Cardiac muscle cell (in vitro differentiated cells and primary cell): ENCODE data around the gene ADAMTS14. TPM values are rescaled to one million over a fixed set of nuclear protein-coding genes. Genes with fewer than 3 reads are reported as not detected.

ENCODE experiments used
- DNase-seq, 2 donors: peaks; one replicate each; pipeline versions ENCODE4 v3.0.0 to v3.0.0-alpha.2; 2010 to 2017; ENCODE audit warnings: low read depth in 1 of 2, low spot score in 1 of 2
- H3K27ac ChIP-seq: fragments of 200-600 bp; sonication (generic); 2 replicates; pipeline ENCODE4 v1.5.1; 2016
- H3K27me3 ChIP-seq: fragments of 200-600 bp; sonication (generic); 2 replicates; pipeline ENCODE4 v1.6.0; 2016; ENCODE audit warnings: control low read depth
- H3K36me3 ChIP-seq: fragments of 200-600 bp; sonication (generic); 2 replicates; pipeline ENCODE4 v1.5.1; 2016; ENCODE audit warnings: control low read depth
- H3K4me1 ChIP-seq: fragments of 200-600 bp; sonication (generic); 2 replicates; pipeline ENCODE4 v1.8.1; 2017; ENCODE audit warnings: low read depth, mild to moderate bottlenecking, mixed run types
- H3K4me3 ChIP-seq: fragments of 200-600 bp; sonication (generic); 2 replicates; pipeline ENCODE4 v1.5.1; 2016; ENCODE audit warnings: mild to moderate bottlenecking
- H3K9me3 ChIP-seq: fragments of 200-600 bp; sonication (generic); 2 replicates; pipeline ENCODE4 v1.5.1; 2017; ENCODE audit warnings: low read depth, mild to moderate bottlenecking, control low read depth
- polyA plus RNA-seq: library from polyadenylated mRNA; unstranded; fragments of >200 nt; fragmentation: Nextera tagmentation; extraction: Ambion mirVana; gene quantifications from 2 replicates; pipeline ENCODE4 v1.2.1, GENCODE V29; 2016
- total RNA-seq: library from RNA; depleted of rRNA; stranded (reverse); fragments of >200 nt; gene quantifications from 2 replicates; pipeline ENCODE4 v1.2.3, GENCODE V29; 2016
- TF ChIP-seq, protein P1 (sequence below): IDR thresholded peaks from 2 replicates; pipeline ENCODE4 v1.5.1; 2012; ENCODE audit warnings: low read depth, mild to moderate bottlenecking, low read length

ADAMTS14 gene
- total and polyA plus RNA-seq, 2 experiments from 2014 or later = 1.2 to 1.9 TPM

DNA sequence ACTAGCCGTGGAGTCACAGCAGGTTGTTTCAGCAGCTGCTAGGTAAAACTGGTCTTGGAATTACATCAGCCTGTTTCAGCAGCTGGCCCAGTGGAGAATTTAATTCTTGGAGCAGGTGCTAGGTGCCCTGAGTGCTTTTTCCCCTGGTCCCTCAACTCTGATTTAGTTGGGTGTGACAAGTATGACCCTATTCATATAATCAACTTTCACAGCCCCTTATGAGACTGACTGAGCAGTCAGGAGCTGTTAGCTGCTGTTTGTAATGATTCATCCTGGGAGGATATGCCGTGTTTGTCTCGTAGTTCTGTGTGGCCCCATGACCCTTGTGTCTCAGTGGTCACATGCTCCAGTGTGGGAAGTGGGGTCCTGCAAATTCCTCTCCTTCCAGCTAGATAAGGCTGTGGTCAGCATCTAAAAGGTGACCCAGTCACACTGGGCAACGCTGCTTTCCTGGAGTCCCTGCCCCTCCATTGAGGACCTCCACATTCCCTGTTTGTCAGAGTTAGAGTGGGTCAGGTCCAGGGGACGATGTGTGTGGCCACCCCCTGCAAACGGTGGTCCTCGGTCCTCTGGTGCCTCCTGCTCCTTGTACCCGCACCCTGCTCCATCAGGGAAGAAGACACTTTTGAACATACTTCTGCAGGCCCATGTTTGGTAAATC lies 84.5 kb downstream of the ADAMTS14 start:
- Histone ChIP-seq H3K4me1 (peaks cover 16% of the 10 kb centered on the region), H3K27me3 (no peaks in the 10 kb centered on the region), H3K4me3 (no peak overlapping the region), H3K9me3 (no peaks in the 10 kb centered on the region), H3K36me3 (no peaks in the 10 kb centered on the region), H3K27ac (no peak overlapping the region)
- no peak for DNase-seq
- TF ChIP-seq, protein P1, sequence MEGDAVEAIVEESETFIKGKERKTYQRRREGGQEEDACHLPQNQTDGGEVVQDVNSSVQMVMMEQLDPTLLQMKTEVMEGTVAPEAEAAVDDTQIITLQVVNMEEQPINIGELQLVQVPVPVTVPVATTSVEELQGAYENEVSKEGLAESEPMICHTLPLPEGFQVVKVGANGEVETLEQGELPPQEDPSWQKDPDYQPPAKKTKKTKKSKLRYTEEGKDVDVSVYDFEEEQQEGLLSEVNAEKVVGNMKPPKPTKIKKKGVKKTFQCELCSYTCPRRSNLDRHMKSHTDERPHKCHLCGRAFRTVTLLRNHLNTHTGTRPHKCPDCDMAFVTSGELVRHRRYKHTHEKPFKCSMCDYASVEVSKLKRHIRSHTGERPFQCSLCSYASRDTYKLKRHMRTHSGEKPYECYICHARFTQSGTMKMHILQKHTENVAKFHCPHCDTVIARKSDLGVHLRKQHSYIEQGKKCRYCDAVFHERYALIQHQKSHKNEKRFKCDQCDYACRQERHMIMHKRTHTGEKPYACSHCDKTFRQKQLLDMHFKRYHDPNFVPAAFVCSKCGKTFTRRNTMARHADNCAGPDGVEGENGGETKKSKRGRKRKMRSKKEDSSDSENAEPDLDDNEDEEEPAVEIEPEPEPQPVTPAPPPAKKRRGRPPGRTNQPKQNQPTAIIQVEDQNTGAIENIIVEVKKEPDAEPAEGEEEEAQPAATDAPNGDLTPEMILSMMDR = no peak

DNA sequence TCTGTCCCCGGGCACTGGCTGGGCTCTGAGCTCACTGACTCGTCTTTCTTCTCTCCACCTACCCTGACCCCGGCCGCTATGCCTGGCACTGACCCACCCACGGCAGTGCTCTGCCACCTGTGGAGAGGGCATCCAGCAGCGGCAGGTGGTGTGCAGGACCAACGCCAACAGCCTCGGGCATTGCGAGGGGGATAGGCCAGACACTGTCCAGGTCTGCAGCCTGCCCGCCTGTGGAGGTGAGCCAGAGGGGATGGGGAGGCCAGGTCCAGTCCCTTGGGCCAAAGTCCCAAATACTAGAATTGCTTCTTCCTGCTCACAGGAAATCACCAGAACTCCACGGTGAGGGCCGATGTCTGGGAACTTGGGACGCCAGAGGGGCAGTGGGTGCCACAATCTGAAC lies 85.5 kb downstream of the ADAMTS14 start:
- no peak overlapping the region for H3K4me3 ChIP-seq
- no peaks in the 10 kb centered on the region for H3K9me3 ChIP-seq
- no peaks in the 10 kb centered on the region for H3K36me3 ChIP-seq
- H3K27me3 ChIP-seq = no peaks in the 10 kb centered on the region
- peaks cover 16% of the 10 kb centered on the region for H3K4me1 ChIP-seq
- DNase-seq = no peak
- no peak overlapping the region for H3K27ac ChIP-seq
- TF ChIP-seq, protein P1 = no peak

DNA sequence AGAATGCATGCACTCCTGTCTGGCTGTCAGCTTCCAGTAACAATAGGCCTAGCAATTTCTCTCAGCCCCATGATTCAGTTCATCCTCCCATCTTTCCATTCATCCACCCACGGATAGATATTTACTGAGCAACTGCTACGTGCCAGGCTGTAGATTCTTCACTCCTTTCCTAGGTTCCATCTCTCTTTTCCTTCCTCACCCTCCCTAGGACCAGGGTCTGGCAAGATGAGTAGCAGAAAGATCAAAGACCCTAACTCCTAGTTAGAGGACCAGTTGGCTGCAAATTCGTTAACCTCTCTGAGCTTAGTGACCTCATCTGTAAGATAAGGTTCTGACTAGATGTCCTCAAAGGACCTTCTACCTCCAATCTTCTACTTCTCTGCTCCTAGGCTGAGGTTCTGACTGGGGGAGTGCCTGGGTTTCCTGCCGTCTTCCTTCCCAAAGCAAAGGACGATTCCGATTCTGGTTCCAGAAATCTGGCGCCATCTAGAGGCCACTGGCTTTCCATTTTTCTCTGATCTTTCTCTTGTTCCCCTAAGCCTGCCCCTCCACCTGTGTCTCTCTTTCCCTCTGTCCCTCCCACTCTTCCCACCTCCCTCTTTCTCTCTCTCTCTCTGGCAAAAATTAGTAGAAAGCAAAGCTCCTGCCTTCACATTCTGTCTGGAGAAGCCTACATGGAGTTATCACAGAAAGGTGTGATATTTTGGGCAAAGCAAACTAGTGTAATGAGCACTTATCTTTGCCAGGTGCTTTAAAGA lies 86.6 kb downstream of the ADAMTS14 start:
- Histone ChIP-seq H3K36me3 (no peaks in the 10 kb centered on the region), H3K27ac (no peak overlapping the region), H3K4me1 (peaks cover 16% of the 10 kb centered on the region), H3K27me3 (no peaks in the 10 kb centered on the region), H3K9me3 (no peaks in the 10 kb centered on the region), H3K4me3 (no peak overlapping the region)
- TF ChIP-seq, protein P1 = peak; percentile 76
- peak; percentile 79 to 88 for DNase-seq

DNA sequence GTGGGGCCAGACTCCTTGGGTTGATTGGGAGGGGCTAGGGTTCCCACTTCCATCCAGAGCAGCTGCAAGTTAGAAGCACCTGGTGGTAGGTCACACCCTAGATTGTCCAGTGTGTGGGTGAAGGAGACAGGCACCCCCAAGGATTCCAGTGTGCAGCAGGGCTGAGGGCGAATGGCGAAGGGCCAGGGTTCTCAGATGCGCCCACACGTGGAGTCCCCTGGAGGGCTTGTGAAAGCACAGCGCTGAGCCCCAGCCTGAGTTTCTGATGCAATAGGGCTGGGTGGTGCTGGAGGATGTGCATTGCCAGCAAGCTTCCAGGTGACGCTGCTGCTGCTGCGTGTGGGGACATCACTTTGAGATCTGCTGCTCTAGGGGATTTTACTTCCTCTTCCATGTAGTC lies 87.5 kb downstream of the ADAMTS14 start:
- Histone ChIP-seq H3K4me3 (no peak overlapping the region), H3K4me1 (peaks cover 9% of the 10 kb centered on the region), H3K9me3 (no peaks in the 10 kb centered on the region), H3K27me3 (no peaks in the 10 kb centered on the region), H3K27ac (no peak overlapping the region), H3K36me3 (no peaks in the 10 kb centered on the region)
- TF ChIP-seq, protein P1 = no peak
- DNase-seq = no peak

DNA sequence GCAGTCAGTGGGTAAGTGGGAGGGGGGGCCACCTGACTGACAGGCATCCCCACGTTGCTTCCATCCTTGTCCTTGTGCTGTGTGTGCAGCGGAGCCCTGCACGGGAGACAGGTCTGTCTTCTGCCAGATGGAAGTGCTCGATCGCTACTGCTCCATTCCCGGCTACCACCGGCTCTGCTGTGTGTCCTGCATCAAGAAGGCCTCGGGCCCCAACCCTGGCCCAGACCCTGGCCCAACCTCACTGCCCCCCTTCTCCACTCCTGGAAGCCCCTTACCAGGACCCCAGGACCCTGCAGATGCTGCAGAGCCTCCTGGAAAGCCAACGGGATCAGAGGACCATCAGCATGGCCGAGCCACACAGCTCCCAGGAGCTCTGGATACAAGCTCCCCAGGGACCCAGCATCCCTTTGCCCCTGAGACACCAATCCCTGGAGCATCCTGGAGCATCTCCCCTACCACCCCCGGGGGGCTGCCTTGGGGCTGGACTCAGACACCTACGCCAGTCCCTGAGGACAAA lies 88.0 kb downstream of the ADAMTS14 start:
- no peak for DNase-seq
- TF ChIP-seq, protein P1 = no peak

More for the DNA sequence above, 88.0 kb downstream of the ADAMTS14 start:
- Histone ChIP-seq H3K4me1 (peaks cover 4% of the 10 kb centered on the region), H3K27ac (no peak overlapping the region), H3K36me3 (no peaks in the 10 kb centered on the region), H3K27me3 (no peaks in the 10 kb centered on the region), H3K4me3 (no peak overlapping the region), H3K9me3 (no peaks in the 10 kb centered on the region)
